Activated CD4-positive, alpha-beta T cell treated with anti-CD3 and anti-CD28 coated beads, Interleukin-2, Interleukin-6, amounts not matched to agents 100 ng/mL and 50 ng/mL, durations not matched to agents 16 hours and 8 hours (primary cell): ENCODE measurements around the gene BMPR1A.
"Not testable (repeated sequence)": the region's sequence is repeated elsewhere in the genome, so short reads cannot be mapped to it uniquely, and the experiment has no call there.

Source experiments
- DNase-seq: peaks from one replicate; pipeline ENCODE4 v3.0.0-alpha.2; 2020

Gene BMPR1A

DNA sequence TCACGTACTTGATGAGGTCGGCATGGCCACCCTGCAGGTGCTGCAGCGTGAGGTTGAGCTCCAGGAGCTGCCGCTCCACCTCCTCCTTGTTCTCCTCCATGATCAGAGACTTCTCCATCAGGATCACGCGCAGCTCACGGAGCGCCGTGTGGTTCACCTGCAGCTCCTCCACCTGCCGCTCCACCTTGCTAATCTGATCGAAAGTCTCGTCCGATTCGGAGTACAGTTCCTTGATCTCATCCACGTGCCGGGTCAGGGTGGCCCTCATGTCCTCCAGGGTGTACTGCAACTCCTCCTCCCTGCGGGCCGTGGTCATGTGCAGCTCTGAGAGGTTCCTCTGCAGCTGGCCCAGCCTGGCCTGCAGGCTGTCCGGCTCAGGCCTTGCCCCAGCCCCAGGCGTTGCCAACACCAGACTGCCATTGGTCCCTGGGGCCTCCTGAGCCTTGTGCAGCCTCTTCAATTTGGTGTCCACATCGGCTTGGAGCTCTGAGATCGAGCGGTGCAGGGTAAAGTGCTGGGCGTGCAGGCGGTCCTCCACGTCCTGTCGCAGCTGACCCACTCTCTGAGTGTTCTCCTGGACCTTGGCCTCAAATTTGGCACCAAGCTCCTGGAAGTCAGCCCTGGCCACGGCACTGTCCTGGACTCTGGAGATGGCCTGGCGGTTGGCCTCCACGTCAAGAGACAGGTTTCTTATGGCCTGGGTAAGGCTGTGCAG is 187.1 kb downstream of the BMPR1A start:
- no peak for DNase-seq

DNA sequence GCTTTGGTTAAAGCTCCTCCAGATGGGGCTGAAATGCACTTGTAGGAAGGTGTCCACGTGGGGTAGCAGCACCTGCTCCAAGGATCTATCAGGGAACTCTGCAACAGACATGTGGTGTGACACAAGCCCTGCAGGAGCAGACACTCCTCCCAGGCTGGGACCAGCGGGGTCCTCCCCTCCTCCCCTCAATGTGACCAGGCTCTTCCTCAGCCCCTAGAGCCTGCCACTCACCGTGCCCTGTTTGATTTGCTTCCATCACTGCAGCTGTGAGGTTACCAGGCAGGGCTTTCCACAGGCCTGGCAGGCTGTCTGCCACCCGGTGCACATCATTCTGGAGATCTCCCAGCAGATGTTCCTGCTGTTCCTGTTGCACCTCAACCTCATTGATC is 187.6 kb downstream of the BMPR1A start:
- no peak for DNase-seq

DNA sequence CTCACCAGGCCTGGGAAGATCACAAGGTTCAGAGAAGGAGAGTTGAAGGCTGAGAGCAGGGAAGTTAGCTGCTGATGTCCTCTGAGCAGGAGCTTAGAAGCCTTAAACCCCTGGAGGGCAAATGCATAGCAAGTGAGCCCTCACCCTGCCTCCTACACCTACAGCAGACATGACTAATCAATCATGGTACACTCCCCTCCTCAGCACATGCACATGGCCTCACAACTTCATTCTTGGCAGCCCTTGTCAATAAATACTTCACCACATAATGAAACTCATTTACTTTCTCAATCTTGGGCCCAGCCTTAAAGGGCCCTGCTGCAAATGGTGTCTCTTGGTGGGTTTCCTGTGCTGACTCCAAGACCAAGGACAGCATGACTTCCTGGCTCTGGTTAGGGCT is 188.1 kb downstream of the BMPR1A start:
- DNase-seq = no peak

DNA sequence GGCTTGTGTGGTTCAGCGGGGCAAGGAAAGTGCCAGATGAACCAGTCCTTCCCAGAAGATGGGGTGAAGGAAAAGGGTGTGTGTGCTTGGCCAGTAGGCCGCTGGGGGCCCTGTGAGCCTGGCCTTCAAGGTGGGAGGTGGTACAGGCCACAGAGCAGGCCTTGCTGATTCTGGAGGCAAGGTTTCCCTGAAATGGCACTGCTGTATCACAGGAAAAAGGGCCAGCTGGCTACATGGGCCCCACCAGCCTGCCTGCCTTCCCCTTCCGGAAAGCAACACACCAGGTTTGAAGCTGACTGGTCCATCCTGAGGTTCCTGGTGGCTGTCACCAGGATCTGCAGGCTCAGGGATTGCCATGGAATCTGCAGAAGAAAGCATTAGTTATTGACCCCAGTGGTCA is 188.5 kb downstream of the BMPR1A start:
- DNase-seq = no peak

DNA sequence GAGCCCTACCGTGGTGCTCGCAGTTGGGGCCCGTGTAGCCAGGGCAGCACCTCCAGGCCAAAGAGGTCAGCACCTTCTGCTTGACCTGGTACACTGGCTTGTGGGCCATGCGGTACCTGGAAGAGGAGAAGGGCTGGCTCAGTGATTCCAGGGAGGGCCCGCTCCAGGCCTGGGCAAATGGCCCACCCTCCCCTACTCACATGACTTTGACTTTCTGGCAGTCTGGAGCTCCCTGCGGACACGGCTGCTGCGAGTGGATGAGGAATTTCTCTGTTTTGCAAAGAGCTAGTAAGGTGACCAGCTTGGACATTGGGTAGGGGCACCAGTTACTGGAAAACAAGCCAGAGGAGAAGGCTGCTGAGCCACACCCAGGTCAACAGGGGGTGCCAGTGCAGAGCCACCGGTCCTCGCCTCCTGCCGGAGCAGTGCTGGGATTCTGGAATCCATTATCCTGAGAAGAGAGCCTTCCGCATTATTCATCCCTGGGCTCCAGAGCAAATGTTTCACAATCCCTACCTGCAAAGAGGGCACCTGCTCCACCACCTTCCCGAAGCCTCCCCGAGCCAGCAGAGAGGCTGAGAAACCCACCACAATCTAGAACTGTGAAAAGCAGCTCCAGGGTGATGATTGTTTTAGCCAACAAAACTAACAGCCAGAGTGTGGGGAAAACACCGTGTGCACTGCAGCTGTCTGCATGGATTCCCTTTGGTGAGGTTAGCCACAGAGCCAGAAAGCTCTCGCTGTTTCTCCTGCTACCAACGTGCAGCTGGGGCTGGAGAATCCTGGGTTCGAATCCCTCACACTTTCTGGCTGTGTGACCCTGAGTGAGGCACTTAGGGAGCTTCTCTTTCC is 189.2 kb downstream of the BMPR1A start:
- DNase-seq = no peak

DNA sequence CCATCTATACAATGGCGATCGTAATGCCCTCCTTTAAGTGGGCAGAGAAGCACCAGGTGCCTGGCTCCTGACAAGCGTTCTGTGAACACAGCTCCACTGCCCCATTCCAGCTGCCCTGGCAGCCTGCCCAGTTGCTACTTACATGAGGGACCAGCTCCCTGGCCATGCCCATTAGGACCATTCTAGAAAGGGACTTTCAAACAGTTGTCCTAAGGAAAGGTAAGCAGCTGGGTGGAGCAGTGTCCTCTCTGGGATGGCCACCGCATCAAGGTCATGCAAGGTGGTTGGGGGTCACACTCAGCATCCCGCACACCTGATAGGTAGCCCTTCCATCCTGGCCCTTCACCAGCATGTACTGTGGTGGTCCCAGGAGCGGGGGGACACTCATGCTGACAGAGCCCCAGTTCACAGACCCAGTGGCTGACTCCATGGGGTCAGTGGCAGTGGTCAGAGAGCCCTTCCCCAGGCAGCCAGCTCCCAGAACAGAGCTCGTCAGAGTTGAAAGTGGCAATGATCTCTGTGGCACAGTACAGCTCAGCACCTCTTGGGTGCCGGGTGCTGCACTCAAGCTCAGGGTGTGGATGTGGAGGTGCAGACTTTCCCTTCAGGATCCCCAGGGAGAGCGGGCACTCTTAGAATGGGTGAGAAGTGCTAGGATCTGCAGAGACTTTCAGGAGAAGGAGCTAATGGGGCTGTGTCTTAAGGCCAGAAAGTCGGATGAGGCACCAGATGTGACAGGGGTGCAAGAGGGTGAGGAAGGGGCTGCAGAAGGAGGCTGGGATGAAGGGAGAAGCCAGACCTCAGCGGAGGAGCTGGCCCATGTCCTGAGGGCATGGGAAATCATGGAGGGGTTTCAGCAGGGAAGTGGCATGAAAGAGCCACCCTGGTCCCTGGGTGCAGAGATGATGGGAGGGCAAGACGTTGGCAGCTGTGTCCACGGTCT is 190.1 kb downstream of the BMPR1A start:
- DNase-seq = no peak

DNA sequence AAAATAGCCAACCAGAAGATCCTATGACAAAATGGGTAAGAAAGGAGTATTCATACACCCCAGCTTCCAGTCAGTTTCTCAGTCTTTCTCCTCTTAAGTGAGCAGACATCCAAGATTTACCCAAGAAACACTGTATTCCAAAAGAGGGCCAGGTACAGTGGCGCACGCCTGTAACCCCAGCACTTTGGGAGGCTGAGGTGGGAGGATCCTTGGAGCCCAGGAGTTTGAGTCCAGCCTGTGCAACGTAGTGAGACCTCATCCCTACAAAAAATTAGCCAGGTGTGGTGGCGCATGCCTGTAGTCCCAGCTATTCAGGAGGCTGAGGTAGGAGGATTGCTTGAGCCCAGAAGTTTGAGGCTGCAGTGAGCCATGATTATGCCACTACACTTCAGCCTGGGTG is 191.4 kb downstream of the BMPR1A start:
- not testable (repeated sequence) for DNase-seq

DNA sequence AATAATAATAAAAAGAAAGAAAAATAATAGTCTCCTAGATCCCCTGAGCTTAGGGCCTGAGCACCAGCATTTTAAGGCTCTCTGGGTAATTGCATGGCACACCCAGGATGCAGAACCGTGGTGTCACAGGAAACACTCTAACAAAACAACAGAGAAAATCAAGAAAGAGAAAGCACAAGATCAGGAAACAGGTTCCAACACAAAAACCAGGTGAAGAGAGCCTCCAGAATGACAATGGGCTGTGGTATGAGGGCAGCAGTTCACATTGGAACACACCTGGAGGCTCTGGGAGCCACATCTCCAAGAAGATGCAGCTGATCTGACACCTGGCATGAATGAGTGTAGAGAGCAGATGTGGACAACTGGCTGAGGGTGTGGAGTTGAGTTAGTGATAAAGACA is 193.9 kb downstream of the BMPR1A start:
- DNase-seq = no peak

DNA sequence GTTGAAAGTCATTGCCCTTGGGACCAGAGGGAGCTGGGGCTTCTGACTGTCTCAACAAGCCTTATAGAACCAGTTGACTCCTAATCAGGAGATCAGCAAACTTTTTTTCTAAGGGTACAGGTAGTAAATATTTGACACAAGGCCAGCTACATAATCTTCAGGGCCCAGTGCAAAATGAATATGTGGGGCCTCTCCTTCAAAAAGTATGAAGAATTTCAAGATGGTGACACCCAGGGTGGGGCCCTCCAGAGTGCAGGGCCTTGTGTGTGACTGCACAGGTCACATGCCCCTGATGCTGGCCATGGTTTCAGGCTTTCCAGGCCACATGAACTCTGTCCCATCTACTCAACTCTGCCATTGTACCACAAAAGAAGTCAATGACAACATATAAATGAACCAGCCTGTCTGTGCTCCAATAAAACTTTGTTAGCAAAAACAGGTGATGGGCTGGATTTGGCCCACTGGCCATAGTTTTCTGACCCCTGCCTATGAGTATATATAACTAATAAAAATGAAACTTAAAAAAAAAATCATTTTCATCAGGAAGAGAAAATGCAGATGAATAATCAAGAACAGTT is 194.9 kb downstream of the BMPR1A start:
- no peak for DNase-seq

DNA sequence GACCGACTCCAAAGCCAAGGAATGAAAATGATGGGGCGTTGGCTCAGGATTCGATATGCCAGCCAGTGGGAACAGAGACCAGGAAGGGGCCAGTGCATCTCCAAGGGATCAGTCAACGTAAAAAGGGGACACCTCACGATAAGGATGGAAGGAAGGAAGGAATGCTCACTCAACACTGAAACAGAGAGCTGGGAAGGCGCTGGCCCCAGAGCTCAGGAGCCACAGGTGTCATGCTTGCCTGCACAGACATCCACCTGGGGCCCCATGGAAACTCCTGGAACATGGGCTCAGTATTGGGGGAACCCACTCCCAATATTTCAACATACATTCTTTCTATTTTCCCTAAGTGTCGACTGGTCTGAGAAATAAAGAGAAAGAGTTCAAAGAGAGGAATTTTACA is 195.7 kb downstream of the BMPR1A start:
- DNase-seq = no peak

DNA sequence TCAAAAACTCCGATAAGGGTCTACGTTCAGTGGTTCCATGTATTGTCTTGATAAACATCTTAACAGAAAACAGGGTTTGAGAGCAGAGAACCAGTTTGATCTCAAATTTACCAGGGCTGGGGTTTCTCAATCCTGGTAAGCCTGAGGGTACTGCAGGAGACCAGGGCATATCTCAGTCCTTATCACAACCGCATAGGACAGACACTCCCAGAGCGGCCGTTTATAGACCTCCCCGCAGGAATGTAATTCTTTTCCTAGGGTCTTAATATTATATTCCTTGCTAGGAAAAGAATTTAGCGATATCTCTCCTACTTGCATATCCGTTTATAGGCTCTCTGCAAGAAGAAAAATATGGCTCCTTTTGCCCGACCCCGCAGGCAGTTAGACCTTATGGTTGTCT is 196.3 kb downstream of the BMPR1A start:
- not testable (repeated sequence) for DNase-seq

DNA sequence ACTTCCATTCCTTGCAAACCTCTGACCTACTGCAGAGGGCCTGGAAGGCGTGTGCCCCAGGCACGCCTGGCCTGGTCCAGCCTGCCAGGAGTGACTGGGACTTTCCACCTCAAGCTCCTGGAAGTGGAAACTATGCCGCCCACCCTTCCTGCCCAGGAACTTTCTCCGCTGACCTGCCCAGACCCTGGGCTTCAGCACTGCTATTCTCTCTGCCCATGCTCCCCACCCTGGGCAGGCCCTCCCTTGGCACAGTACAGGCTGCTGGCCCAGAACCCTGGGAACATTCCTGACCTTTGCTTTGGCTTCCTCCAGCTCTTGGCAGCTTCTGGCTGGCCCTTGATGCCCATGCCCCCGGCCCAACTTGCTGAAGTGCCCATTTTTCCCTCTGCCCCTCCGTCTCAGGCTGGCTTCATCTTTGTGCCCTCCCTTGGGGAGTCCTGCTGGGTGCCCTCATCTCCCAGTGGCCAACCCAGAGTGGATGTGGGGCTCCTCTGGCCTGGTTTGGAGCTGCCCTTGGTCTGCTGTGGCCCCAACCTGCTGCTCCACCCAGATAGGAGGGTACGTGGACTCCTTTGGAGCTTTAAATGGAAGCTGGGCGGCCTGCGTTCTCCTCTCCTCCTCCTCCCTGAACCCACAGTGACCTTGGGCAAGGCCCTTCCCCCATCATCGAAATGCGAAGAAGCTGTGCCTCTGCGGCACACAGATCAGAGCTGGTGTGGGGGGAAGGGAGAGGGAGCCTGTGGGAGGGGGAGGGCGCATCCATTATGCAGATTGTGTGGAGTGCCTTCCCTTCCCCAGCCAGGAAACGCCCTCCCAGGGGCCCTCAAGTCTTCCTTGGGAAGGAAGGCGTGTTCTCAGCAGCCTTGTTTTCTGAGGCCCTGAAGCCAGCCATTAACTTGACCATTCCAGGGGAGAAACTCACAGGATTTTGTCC is 197.6 kb downstream of the BMPR1A start:
- no peak for DNase-seq

DNA sequence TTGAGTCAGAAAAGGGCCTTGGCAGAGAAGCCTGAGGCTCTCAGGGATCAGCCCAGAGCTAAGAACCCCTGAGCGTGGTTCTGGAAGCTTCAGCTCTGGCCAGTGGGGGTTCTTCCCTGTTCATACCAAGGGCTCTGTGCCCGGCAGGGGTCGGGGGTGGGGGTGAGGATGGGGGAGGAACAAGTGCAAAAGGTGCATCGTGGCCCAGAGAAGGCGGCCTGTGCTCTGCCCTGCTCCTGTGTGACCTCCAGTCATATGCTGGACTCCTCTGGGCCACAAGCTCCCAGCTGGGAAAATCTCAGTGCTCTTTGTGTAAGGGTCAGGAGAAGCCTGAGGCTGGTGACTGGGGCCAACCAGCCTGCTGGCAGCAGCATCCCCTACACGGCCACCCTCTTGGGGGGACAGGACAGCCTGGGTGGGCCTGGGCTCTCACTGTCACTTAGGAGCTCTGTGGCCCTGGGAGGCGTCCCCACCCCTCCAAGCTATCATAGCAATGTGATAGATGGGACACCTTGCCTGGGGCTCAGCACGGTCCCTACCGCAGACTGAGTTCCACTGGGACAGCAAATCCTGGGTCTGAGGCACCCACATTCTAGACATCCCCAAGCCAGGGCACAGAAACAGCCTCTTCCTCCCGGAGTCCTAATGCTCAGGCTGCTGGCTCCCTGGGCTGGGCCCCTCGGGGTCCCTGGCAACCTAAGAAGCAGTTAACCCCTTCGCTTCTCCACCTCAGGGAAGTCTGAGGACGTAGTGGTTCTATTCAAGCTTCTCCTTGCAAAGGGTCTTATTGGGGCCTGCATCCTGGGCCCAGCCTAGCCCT is 198.5 kb downstream of the BMPR1A start:
- no peak for DNase-seq

DNA sequence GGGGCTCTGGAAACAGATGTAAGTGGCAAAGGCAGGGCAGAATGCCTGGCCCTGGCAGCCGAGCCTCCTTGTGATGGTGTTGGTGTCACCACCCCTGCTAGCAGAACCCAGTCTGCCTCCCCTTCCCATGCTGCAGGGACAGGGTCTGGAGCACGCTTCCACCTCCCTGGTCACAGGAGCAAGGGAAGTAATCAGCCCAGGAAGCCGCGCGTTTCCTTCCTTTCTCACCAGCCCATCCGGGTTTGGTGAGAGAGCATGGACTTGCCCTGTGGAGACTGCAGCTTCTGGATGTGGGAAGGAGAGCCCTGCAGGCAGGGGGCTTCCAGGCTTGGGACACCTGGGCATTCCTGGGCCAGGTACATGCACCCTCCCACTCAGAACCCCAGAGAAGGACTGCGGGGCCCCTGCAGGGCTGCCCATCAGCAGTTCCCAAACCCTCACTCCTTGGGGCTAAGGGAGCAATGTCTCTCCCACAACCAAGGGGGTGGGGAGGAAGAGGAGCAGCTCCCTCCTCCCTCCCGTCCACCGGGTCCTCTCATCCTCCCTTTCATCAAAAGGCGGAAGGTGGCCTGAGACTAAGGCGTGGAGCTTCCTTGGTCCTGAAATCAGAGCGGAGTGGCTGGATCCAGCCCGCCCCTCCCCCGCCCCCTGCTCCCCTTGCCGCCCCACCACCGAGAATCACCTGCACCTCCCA is 199.2 kb downstream of the BMPR1A start:
- no peak for DNase-seq

DNA sequence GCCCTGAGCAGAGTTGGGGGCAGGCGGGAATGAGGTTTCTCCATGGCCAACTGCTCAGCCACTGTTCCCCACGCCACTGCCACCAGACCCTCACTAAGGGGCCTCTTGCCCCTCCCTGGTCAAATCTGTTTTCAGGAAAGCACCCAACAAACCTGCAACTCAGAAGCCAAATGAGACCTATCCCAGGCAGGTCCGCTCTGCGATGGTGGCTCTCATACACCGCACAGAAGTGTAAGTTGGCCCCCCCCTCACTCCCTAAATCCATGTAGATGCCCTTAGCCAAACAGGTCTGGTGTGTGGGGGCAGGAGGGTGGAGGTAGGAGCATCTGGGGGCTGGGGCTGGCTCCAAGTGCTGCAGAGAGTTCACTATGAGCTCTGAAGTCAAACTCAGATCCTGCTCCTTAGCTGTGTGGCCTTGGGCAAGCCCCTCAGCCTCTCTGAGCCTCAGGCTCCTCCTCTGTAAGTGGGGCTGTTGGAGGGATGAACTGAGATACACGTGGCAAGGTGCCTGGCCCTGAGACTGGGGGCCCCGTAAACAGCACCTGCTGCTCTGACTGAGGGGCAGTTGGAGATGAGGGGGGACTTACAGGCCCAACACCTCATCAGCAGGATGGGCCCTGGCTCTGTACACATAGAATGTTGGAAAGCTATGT is 199.9 kb downstream of the BMPR1A start:
- no peak for DNase-seq

DNA sequence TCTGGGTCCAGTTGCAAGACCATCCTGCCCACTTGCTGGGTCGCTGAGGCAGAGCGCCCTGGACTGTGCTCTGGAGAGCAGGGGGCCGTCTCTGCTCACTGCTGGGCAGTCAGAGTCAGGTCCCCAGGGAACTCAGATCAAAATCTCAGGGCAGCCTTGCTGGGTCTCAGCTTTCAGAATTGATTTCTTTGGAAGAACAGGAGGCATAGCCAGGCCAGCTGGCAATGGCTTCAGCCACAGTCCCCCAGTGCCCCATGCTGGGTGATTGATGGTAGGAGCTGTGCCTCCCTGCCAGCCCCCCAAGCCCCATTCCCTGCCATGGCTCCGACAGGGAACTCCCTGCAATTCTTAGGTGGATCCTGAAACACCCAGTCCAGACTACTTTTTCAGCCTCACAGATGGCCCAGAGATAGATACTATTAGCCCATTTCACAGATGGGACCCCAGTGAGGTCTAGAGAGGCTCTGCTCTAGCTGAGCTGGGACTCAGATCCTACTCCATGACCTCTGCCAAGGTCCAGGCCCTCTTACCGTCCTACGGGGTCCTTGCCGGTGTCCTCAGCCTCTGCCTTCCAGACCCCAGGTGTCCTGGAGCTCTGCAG is 200.5 kb downstream of the BMPR1A start:
- no peak for DNase-seq

DNA sequence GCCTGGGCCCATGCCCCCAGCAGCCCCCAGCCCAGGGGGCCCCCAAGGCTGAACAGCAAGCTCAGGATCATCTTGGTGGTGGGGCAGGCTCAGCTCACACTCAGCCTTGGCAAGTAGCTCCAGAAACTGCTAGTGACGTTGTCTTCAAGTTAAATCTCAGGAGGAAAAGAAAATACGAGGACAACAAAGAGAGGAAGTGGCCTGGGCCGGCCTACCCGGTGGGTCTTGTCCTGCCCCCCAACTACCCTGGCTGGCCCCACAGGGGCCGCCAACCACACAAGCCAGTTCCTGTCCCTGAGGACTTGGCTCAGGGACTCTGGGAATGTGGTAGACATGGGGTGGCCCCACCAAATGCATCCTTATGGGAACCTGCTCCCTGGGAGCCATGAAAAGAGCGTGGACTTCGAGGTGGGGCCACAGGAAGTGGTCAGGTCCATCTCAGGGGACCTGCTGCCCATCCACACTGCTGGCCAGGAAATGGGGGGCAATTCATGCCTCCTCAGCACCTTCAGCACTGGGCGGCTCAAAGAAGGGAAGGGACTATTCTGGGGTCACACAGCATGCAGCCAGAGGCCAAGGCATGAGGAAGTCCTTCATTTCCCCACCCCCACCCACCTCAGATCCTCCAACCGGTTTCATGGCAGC is 201.2 kb downstream of the BMPR1A start, which contains the start of gene MMRN2:
Gene MMRN2, minus strand, starts transcription at position 145 of the 645 bp plus-strand sequence. Its CDS starts 74 bp downstream, at position 71.
- no peak for DNase-seq

DNA sequence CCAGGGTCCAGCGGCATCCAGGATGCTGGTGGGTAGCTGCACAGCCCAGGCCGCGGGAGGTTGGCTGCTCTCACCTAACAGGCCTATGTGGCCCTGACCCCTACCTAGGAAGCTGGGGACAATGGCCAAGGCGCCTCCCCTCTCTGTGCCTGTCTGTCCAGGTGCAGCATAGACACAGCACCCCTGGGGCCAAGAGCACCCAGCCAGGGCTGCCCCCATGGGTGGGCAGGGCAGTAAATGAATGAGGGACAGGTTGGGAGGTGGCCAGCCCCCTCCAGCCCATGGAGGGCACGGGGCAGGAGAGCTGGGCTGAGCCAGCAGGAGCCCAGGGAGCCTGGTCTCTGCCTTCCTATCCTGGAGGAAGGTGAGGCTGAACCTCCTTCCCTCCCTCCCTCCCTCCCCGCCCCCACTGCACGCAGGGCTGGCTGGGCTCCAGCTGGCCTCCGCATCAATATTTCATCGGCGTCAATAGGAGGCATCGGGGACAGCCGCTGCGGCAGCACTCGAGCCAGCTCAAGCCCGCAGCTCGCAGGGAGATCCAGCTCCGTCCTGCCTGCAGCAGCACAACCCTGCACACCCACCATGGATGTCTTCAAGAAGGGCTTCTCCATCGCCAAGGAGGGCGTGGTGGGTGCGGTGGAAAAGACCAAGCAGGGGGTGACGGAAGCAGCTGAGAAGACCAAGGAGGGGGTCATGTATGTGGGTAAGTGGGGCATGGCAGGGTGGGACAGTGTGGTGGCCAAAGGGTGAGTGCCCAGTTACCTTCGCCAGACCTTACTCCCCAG is 201.9 kb downstream of the BMPR1A start, which contains the start of gene SNCG:
Gene SNCG, plus strand, starts transcription at position 484 of the 785 bp plus-strand sequence. Its CDS starts 99 bp downstream, at position 583.
- DNase-seq = no peak
